HepG2 (cell line): ENCODE measurements around the gene CCDC142. TPM values are rescaled to one million over a fixed set of nuclear protein-coding genes. Genes with fewer than 3 reads are reported as not detected.

Experiments
- AHDC1 ChIP-seq: sonication (generic); formaldehyde crosslinking; IDR thresholded peaks from 2 replicates; pipeline ENCODE4 v1.5.1; 2020; ENCODE audit warnings: mild to moderate bottlenecking, missing genetic modification reagents, borderline replicate concordance
- ARID4A ChIP-seq: sonication (generic); formaldehyde crosslinking; IDR thresholded peaks from 2 replicates; pipeline ENCODE4 v1.5.0; 2020; ENCODE audit warnings: mild to moderate bottlenecking, missing genetic modification reagents, borderline replicate concordance
- ATAD3A ChIP-seq: sonication (generic); formaldehyde crosslinking; IDR thresholded peaks from 2 replicates; pipeline ENCODE4 v1.4.0; 2020; ENCODE audit warnings: missing genetic modification reagents
- ELF3 ChIP-seq: IDR thresholded peaks from 2 replicates; pipeline ENCODE4 v1.6.1; 2016; ENCODE audit warnings: missing genetic modification reagents, missing compliant biosample characterization
- FOXA3 ChIP-seq: IDR thresholded peaks from 2 replicates; pipeline ENCODE4 v1.6.1; 2016; ENCODE audit warnings: missing genetic modification reagents, missing compliant biosample characterization
- FOXO1 ChIP-seq: sonication (generic); formaldehyde crosslinking; IDR thresholded peaks from 2 replicates; pipeline ENCODE4 v1.4.0; 2020; ENCODE audit warnings: missing genetic modification reagents
- GATAD2A ChIP-seq: IDR thresholded peaks from 2 replicates; pipeline ENCODE4 v1.6.1; 2016
- KLF6 ChIP-seq: IDR thresholded peaks from 2 replicates; pipeline ENCODE4 v1.8.0; 2016; ENCODE audit warnings: missing biosample characterization, missing genetic modification reagents
- PRDM15 ChIP-seq: sonication (generic); formaldehyde crosslinking; IDR thresholded peaks from 2 replicates; pipeline ENCODE4 v1.4.0; 2020; ENCODE audit warnings: missing genetic modification reagents
- TCF7L2 ChIP-seq: IDR thresholded peaks from 2 replicates; pipeline ENCODE4 v1.6.1; 2011; ENCODE audit warnings: mild to moderate bottlenecking, low read depth, low read length, moderate library complexity
- ZBTB7A ChIP-seq: sonication (generic); formaldehyde crosslinking; IDR thresholded peaks from 2 replicates; pipeline ENCODE4 v1.8.0; 2022; ENCODE audit warnings: mild to moderate bottlenecking, missing genetic modification reagents
- ZMYM3 ChIP-seq: sonication (generic); formaldehyde crosslinking; IDR thresholded peaks from 2 replicates; pipeline ENCODE4 v1.5.1; 2020; ENCODE audit warnings: mild to moderate bottlenecking, missing genetic modification reagents
- ZNF891 ChIP-seq: sonication (generic); formaldehyde crosslinking; IDR thresholded peaks from 2 replicates; pipeline ENCODE4 v1.5.0; 2020; ENCODE audit warnings: mild to moderate bottlenecking, missing genetic modification reagents
- polyA plus RNA-seq, 8 experiments: library from polyadenylated mRNA; depleted of rRNA in 3 of 8; stranded (reverse) in 7 of 8; unstranded in 1 of 8; fragments of >200 nt; fragmentation: Illumina TruSeq in 4 of 8; extraction: Trizol in 4 of 8; gene quantifications; 2 replicates each; pipeline versions ENCODE4 v1.2.1 to v1.2.3, GENCODE V29; 2011 to 2016; ENCODE audit warnings: low read depth in 4 of 8, missing spikeins in 1 of 8, mixed read lengths in 1 of 8; ENCODE audit not compliant: insufficient read depth in 1 of 8
- total RNA-seq, 5 experiments: library from RNA; depleted of rRNA; stranded (reverse); fragments of >200 nt; fragmentation: Illumina TruSeq; extraction: Trizol; gene quantifications; 2 replicates each; pipeline ENCODE4 v1.2.3, GENCODE V29; 2016; ENCODE audit warnings: low read depth in 1 of 5

Gene CCDC142
- total and polyA plus RNA-seq, 2 of the 13 experiments (the other 11 are each of a cell fraction or from before 2014, with no cell fraction given), result 14.7 to 30.4 TPM

DNA sequence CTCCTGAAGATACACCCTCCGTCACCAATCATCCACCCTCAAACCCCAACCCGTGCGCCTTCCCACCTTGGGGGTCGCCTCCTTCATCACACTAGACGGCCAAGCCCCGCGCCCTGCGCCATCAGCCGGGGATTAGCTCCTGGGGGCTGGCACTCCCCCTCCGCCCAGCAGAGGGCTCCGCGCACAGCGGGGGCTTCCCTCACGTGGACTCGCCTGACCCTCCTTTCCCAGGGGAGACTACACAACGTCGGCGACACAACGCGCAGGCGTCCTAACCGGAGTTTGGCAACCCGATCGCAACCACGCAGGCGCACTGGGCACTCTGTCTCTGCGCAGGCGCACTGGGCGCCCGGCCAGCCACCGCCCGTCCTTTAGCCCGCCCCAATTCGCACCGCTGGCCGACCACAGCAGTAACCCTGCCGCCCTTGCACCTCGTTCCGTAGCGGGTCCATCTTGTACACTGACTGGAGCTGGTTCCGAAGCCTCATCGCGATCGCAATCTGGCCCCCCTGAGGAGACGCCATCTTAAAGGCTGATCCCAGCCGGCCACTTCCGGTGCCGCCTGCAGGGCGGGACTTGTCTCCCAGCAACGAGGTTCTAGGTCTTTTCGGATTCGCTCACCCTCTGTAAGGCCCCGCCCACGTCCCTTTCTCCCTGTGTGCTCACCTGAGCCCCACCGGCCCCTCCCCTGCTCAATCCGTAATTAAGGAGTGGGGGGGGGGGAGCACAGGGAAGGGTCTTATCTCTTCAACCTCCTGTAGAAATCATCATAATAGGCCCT is 24.5 kb upstream of the CCDC142 start, which contains the start of gene PCGF1 (continued):
- TF ChIP-seq ARID4A (CRISPR knock-in tag) (peak; percentile 91), ZBTB7A (peak; percentile 90), ZNF891 (peak; percentile 83; the same call in 1 of the 2 replicates), GATAD2A (CRISPR knock-in tag) (no peak; the same call in 1 of the 2 replicates), ZMYM3 (CRISPR knock-in tag) (peak; percentile 37; the same call in 1 of the 2 replicates), AHDC1 (CRISPR knock-in tag) (0 out of 2 replicates have a peak, but pooled peaks have one; percentile 39), PRDM15 (CRISPR knock-in tag) (no peak; the same call in 1 of the 2 replicates), KLF6 (CRISPR knock-in tag) (peak; percentile 50), ELF3 (CRISPR knock-in tag) (peak; percentile 79), ATAD3A (CRISPR knock-in tag) (0 out of 2 replicates have a peak, but pooled peaks have one; percentile 74), FOXA3 (CRISPR knock-in tag) (peak; percentile 75), TCF7L2 (no peak), FOXO1 (CRISPR knock-in tag) (peak; percentile 63)
